A549 (cell line): ENCODE results near the gene GATAD1. TPM values are rescaled to one million over a fixed set of nuclear protein-coding genes. Genes with fewer than 3 reads are reported as not detected.

Source experiments
- ATAC-seq, 2 experiments: fragments of 200-7000 bp in 1 of 2; fragments of >200 bp in 1 of 2; cut with Nextera tagmentation in 1 of 2; cut with Tn5 transposase in 1 of 2; 3 replicates each; pipeline versions ENCODE4 v1.8.0 to v1.9.1; 2018 to 2020; ENCODE audit warnings: mild to moderate bottlenecking in 1 of 2, moderate library complexity in 1 of 2
- CTCF ChIA-PET: fragments of 300-600 bp; sonication (Branson Sonifier 250); formaldehyde crosslinking; extraction: SDS; loops from one replicate; lab custom pipeline; 2021; ENCODE audit warnings: antibody characterized with exemption, inconsistent platforms; lab: Yijun Ruan, JAX
- POLR2A ChIA-PET: fragments of 350-600 bp; formaldehyde crosslinking; extraction: SDS; loops from one replicate; lab custom pipeline; 2021; ENCODE audit warnings: antibody characterized with exemption, inconsistent platforms; lab: Yijun Ruan, JAX
- DNase-seq, 2 experiments: peaks; one replicate each; pipeline versions ENCODE4 v3.0.0 to v3.0.0-alpha.2; 2011 to 2016; ENCODE audit warnings: low read depth in 1 of 2, low spot score in 1 of 2
- FAIRE-seq: peaks from 2 replicates; lab custom pipeline; 2011; peaks lifted over from hg19 to GRCh38; lab: Jason Lieb, UNC
- H3K27ac ChIP-seq, 2 experiments: fragments of >200 bp; sonication (Bioruptor Twin); formaldehyde crosslinking; 3 replicates each; pipeline ENCODE4 v1.5.1; 2016 to 2017
- H3K4me1 ChIP-seq: fragments of >200 bp; sonication (Bioruptor Twin); formaldehyde crosslinking; 3 replicates; pipeline ENCODE4 v1.6.1; 2016
- H3K4me2 ChIP-seq: fragments of >200 bp; sonication (Bioruptor Twin); formaldehyde crosslinking; 3 replicates; pipeline ENCODE4 v1.6.1; 2016
- H3K4me3 ChIP-seq: fragments of >200 bp; sonication (Bioruptor Twin); formaldehyde crosslinking; 3 replicates; pipeline ENCODE4 v1.5.1; 2016
- H3K9me3 ChIP-seq: fragments of >200 bp; sonication (Bioruptor Twin); formaldehyde crosslinking; 3 replicates; pipeline ENCODE4 v1.6.1; 2016
- BHLHE40 ChIP-seq: IDR thresholded peaks from 2 replicates; pipeline ENCODE4 v1.6.1; 2012; ENCODE audit warnings: low read depth, low read length, inconsistent platforms
- CBX2 ChIP-seq: fragments of 200-600 bp; sonication (generic); IDR thresholded peaks from 2 replicates; pipeline ENCODE4 v1.6.1; 2016; ENCODE audit warnings: low read depth, mild to moderate bottlenecking, borderline replicate concordance
- CBX8 ChIP-seq: fragments of 200-600 bp; sonication (generic); IDR thresholded peaks from 2 replicates; pipeline ENCODE4 v1.6.1; 2016
- CEBPB ChIP-seq, 2 experiments: fragments of >200 bp in 1 of 2; sonication (Bioruptor Twin) in 1 of 2; formaldehyde crosslinking in 1 of 2; IDR thresholded peaks; 2 replicates each; pipeline ENCODE4 v1.6.1; 2012 to 2016
- CHD4 ChIP-seq: fragments of 200-600 bp; sonication (generic); IDR thresholded peaks from 2 replicates; pipeline ENCODE4 v1.6.1; 2016; ENCODE audit warnings: antibody characterized with exemption, mild to moderate bottlenecking, borderline replicate concordance
- E2F6 ChIP-seq: IDR thresholded peaks from 2 replicates; pipeline ENCODE4 v1.6.1; 2012; ENCODE audit warnings: low read depth, borderline replicate concordance
- EHMT2 ChIP-seq: fragments of 200-600 bp; sonication (generic); IDR thresholded peaks from 2 replicates; pipeline ENCODE4 v1.6.1; 2016; ENCODE audit warnings: antibody characterized with exemption, low read depth, mild to moderate bottlenecking, moderate library complexity
- EP300 ChIP-seq, 2 experiments: fragments of >200 bp; sonication (Bioruptor Twin); formaldehyde crosslinking; IDR thresholded peaks; 2 replicates in 1 of 2; 3 replicates in 1 of 2; pipeline ENCODE4 v1.6.1; 2016 to 2017
- FOSL2 ChIP-seq, 2 experiments: fragments of 450-650 bp in 1 of 2; fragments of >200 bp in 1 of 2; sonication (Bioruptor Twin) in 1 of 2; formaldehyde crosslinking; IDR thresholded peaks; 2 replicates each; pipeline versions ENCODE4 v1.5.0 to v1.6.1; 2016 to 2020; ENCODE audit warnings: mild to moderate bottlenecking in 1 of 2, moderate library complexity in 1 of 2
- FOXS1 ChIP-seq: fragments of 250-450 bp; sonication (Bioruptor Pico); IDR thresholded peaks from 2 replicates; pipeline ENCODE4 v1.5.0; 2020; ENCODE audit warnings: mild to moderate bottlenecking, moderate library complexity
- HMGXB4 ChIP-seq: fragments of 250-450 bp; sonication (Bioruptor Pico); IDR thresholded peaks from 2 replicates; pipeline ENCODE4 v1.5.0; 2021; ENCODE audit warnings: mild to moderate bottlenecking, moderate library complexity, borderline replicate concordance
- HOXA7 ChIP-seq: fragments of 250-450 bp; sonication (Bioruptor Pico); IDR thresholded peaks from 2 replicates; pipeline ENCODE4 v1.5.0; 2020; ENCODE audit warnings: mild to moderate bottlenecking, moderate library complexity
- HOXB5 ChIP-seq: fragments of 250-450 bp; sonication (Bioruptor Pico); IDR thresholded peaks from 2 replicates; pipeline ENCODE4 v1.5.0; 2020; ENCODE audit warnings: mild to moderate bottlenecking, moderate library complexity
- KDM5A ChIP-seq: fragments of 200-600 bp; sonication (generic); IDR thresholded peaks from 2 replicates; pipeline ENCODE4 v1.6.1; 2016; ENCODE audit warnings: antibody characterized with exemption, mild to moderate bottlenecking
- MAFK ChIP-seq: fragments of 450-650 bp; IDR thresholded peaks from 2 replicates; pipeline ENCODE4 v1.6.1; 2014; ENCODE audit not compliant: partially characterized antibody
- MAZ ChIP-seq: fragments of 150-350 bp; IDR thresholded peaks from 2 replicates; pipeline ENCODE4 v1.6.1; 2014; ENCODE audit warnings: antibody characterized with exemption, low read depth, low read length, borderline replicate concordance
- MYC ChIP-seq: IDR thresholded peaks from 2 replicates; pipeline ENCODE4 v1.6.1; 2012; ENCODE audit warnings: mild to moderate bottlenecking, inconsistent platforms, low read length, improper control_type of control experiment, borderline replicate concordance
- NPAS2 ChIP-seq: fragments of 250-450 bp; sonication (Bioruptor Pico); IDR thresholded peaks from 2 replicates; pipeline ENCODE4 v1.8.0; 2022; ENCODE audit warnings: mild to moderate bottlenecking, moderate library complexity, borderline replicate concordance
- NR3C1 ChIP-seq: fragments of >200 bp; sonication (Bioruptor Twin); formaldehyde crosslinking; IDR thresholded peaks from 3 replicates; pipeline ENCODE4 v1.6.1; 2017
- POLR2A ChIP-seq: IDR thresholded peaks from 2 replicates; pipeline ENCODE4 v1.6.1; 2012; ENCODE audit warnings: mild to moderate bottlenecking, low read length
- RARB ChIP-seq: fragments of 250-450 bp; sonication (Bioruptor Pico); IDR thresholded peaks from 2 replicates; pipeline ENCODE4 v1.8.0; 2021; ENCODE audit warnings: mild to moderate bottlenecking, moderate library complexity
- RCOR1 ChIP-seq: fragments of 150-350 bp; IDR thresholded peaks from 2 replicates; pipeline ENCODE4 v1.6.1; 2014; ENCODE audit warnings: antibody characterized with exemption, low read length, low read depth
- RFX5 ChIP-seq: fragments of 450-650 bp; IDR thresholded peaks from 2 replicates; pipeline ENCODE4 v1.7.1; 2014; ENCODE audit warnings: antibody characterized with exemption, mild to moderate bottlenecking, moderate library complexity
- RNF2 ChIP-seq: fragments of 200-600 bp; sonication (generic); IDR thresholded peaks from 2 replicates; pipeline ENCODE4 v1.6.1; 2016; ENCODE audit warnings: low read depth, mild to moderate bottlenecking, antibody characterized with exemption, moderate library complexity, borderline replicate concordance
- SMC3 ChIP-seq: fragments of >200 bp; sonication (Bioruptor Twin); formaldehyde crosslinking; IDR thresholded peaks from 3 replicates; pipeline ENCODE4 v1.6.1; 2018; ENCODE audit warnings: inconsistent platforms
- TP53 ChIP-seq: fragments of 250-450 bp; sonication (Bioruptor Pico); IDR thresholded peaks from 2 replicates; pipeline ENCODE4 v1.5.0; 2021; ENCODE audit warnings: mild to moderate bottlenecking, moderate library complexity
- USF2 ChIP-seq: fragments of 450-650 bp; IDR thresholded peaks from 2 replicates; pipeline ENCODE4 v1.6.1; 2014; ENCODE audit warnings: antibody characterized with exemption
- ZC3H11A ChIP-seq: fragments of 450-650 bp; IDR thresholded peaks from 2 replicates; pipeline ENCODE4 v1.6.1; 2014; ENCODE audit warnings: antibody characterized with exemption, mild to moderate bottlenecking
- ZFP36 ChIP-seq: fragments of 450-650 bp; IDR thresholded peaks from 2 replicates; pipeline ENCODE4 v1.6.1; 2014; ENCODE audit warnings: borderline replicate concordance; ENCODE audit not compliant: partially characterized antibody
- WGBS: methylation state at CpG from one replicate; pipeline ENCODE4 v1.1.6; 2017; ENCODE audit errors: missing lambda C conversion rate; 5-methylcytosine and 5-hydroxymethylcytosine counted together
- polyA plus RNA-seq, 4 experiments: library from polyadenylated mRNA; depleted of rRNA in 3 of 4; stranded (reverse); fragments of >200 nt; fragmentation: RNase III in 1 of 4; extraction: RNeasy Plus Mini Kit Qiagen cat#74134 plus additional on column Dnase treatment in 1 of 4; gene quantifications; 2 replicates in 3 of 4; 3 replicates in 1 of 4; pipeline ENCODE4 v1.2.3, GENCODE V29; 2011 to 2017

The GATAD1 gene
- polyA plus RNA-seq, 2 of the 4 experiments (the other 2 are of a cell fraction): 20.8 to 35.7 TPM

GRCh38 chr7:92413550-92413949 lies 33.7 kb upstream of the GATAD1 start:
- ChIA-PET POLR2A (interaction anchor here (0.8 kb wide), 1 partner anchor 34 kb away, joined by 4 read pairs; the partner anchor contains the start of gene GATAD1), CTCF (interaction anchor here (0.8 to 8.0 kb wide), 4 partner anchors 10 to 35 kb away, joined by 3 to 63 read pairs (median 6); partner anchors contain the start of gene GATAD1)
- no peak for FAIRE-seq
- DNase-seq: no peak
- ATAC-seq: peak in 1 of 2 experiments; percentile 37; a peak in 2 of 6 replicates
- Histone ChIP-seq H3K4me2 (no peak overlapping the region), H3K9me3 (no peaks in the 10 kb centered on the region), H3K27ac (no peak overlapping the region), H3K4me3 (no peak overlapping the region), H3K4me1 (no peaks in the 10 kb centered on the region)
- TF ChIP-seq EP300 (IDR thresholded peaks at IDR 0.05) (no peak), EHMT2 (no peak), MAZ (no peak), RFX5 (no peak), CBX2 (no peak), BHLHE40 (no peak), MYC (no peak), ZFP36 (no peak), RNF2 (no peak), POLR2A (no peak), TP53 (no peak), ZC3H11A (no peak), CBX8 (no peak), USF2 (no peak)
- 43% methylated on average over 3 of the region's 5 CpGs for WGBS

- Histone ChIP-seq H3K4me1 (no peaks in the 10 kb centered on the region), H3K9me3 (no peaks in the 10 kb centered on the region), H3K4me3 (no peak overlapping the region)
- 72% methylated on average over 5 of the region's 5 CpGs for WGBS
- no peak for DNase-seq
- TF ChIP-seq HMGXB4 (CRISPR knock-in tag): no peak
- no peak for TF ChIP-seq KDM5A
- no peak for TF ChIP-seq SMC3
- no peak for TF ChIP-seq RCOR1
- TF ChIP-seq HOXB5 (CRISPR knock-in tag): no peak
- TF ChIP-seq MYC: no peak
- TF ChIP-seq NPAS2 (CRISPR knock-in tag): no peak
- TF ChIP-seq MAFK: no peak
- no peak for TF ChIP-seq RFX5
- no peak for TF ChIP-seq FOSL2 (IDR thresholded peaks at IDR 0.05)
- TF ChIP-seq FOSL2 (CRISPR knock-in tag; IDR thresholded peaks at IDR 0.05): no peak
- TF ChIP-seq HOXA7 (CRISPR knock-in tag): no peak
- no peak for TF ChIP-seq RARB (CRISPR knock-in tag)
- TF ChIP-seq CHD4: no peak
- TF ChIP-seq ZFP36: no peak
- no peak for TF ChIP-seq E2F6
- TF ChIP-seq ZC3H11A: no peak
- no peak for TF ChIP-seq CEBPB (IDR thresholded peaks at IDR 0.05)
- TF ChIP-seq FOXS1 (CRISPR knock-in tag): no peak
- no peak for TF ChIP-seq NR3C1
- TF ChIP-seq, all 56 proteins: peak for 0
- ChIA-PET CTCF (interaction anchor here (2.4 to 8.0 kb wide), 2 partner anchors 9 to 32 kb away, joined by 10 to 63 read pairs; partner anchors contain the start of gene GATAD1), POLR2A (no interaction called here)
- no peak overlapping the region for H3K4me2 ChIP-seq
- no peak for FAIRE-seq
- H3K27ac ChIP-seq: no peak overlapping the region
- no peak for ATAC-seq
These were observed 32.1 kb upstream of the GATAD1 start for GRCh38 chr7:92415225-92415624.
